Cardiac fibroblast (primary cell): ENCODE measurements around the gene PDE6A.
A peak's percentile ranks its signal among the peaks of the same experiment; 100 is the strongest.

ENCODE experiments used
- DNase-seq, 2 donors: peaks; one replicate each; pipeline versions ENCODE4 v3.0.0 to v3.0.0-alpha.2; 2010; ENCODE audit warnings: low read depth in 2 of 2
- H3K4me3 ChIP-seq, 2 donors: replicated peaks in 1 of 2; 1 replicate in 1 of 2; 2 replicates in 1 of 2; pipeline ENCODE4 v1.5.1; 2011; ENCODE audit warnings: low read depth in 2 of 2, low read length in 2 of 2, mild to moderate bottlenecking in 2 of 2, moderate library complexity in 1 of 2
- TF ChIP-seq, protein P1 (sequence below): IDR thresholded peaks from one replicate; pipeline ENCODE4 v1.5.1; 2011; ENCODE audit warnings: low read depth, mild to moderate bottlenecking, low read length, inconsistent platforms

The PDE6A gene

DNA sequence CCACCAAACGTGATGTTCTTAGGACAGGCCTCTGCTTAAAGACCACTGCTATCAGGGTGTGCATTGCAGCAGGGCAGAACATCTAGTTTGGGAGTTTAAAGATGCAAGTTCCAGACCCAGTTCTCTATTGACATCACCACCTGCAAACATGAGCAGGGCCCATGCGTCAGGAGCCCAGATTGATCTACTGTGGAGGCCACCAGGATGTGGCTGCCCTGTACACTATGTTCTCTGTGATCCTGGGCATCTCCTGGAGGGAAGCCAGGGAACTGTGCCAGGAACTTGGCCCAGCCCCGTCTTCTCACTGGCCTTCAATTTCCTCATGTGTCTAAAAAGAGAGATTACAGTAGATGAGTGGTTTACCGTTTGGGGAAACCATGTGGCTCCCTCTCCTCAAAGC, 87.1 kb downstream of the PDE6A start:
- TF ChIP-seq, protein P1, sequence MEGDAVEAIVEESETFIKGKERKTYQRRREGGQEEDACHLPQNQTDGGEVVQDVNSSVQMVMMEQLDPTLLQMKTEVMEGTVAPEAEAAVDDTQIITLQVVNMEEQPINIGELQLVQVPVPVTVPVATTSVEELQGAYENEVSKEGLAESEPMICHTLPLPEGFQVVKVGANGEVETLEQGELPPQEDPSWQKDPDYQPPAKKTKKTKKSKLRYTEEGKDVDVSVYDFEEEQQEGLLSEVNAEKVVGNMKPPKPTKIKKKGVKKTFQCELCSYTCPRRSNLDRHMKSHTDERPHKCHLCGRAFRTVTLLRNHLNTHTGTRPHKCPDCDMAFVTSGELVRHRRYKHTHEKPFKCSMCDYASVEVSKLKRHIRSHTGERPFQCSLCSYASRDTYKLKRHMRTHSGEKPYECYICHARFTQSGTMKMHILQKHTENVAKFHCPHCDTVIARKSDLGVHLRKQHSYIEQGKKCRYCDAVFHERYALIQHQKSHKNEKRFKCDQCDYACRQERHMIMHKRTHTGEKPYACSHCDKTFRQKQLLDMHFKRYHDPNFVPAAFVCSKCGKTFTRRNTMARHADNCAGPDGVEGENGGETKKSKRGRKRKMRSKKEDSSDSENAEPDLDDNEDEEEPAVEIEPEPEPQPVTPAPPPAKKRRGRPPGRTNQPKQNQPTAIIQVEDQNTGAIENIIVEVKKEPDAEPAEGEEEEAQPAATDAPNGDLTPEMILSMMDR, result no peak
- no peak overlapping the region for H3K4me3 ChIP-seq
- peak; percentile 82 to 86 for DNase-seq

DNA sequence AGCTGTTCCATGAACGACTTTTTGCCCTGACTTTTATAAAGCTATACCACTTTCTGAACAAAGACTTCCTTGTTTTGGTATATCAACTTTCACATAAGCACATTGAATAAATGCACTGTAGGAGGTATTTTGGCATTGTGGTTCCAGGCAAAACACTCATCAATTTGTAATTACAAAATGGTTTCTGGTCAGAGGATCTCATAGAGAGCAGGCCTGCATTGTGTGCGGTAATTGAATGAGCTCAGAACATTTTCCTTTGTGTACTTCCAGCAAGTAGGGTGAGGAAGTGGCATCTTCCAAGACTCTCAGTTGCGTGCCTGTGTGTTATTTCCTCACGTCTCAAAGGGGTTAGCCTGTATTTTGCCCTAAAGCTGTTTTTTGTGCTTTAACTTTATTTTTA, 89.2 kb downstream of the PDE6A start:
- TF ChIP-seq, protein P1, result no peak
- no peak overlapping the region for H3K4me3 ChIP-seq
- DNase-seq, result no peak

DNA sequence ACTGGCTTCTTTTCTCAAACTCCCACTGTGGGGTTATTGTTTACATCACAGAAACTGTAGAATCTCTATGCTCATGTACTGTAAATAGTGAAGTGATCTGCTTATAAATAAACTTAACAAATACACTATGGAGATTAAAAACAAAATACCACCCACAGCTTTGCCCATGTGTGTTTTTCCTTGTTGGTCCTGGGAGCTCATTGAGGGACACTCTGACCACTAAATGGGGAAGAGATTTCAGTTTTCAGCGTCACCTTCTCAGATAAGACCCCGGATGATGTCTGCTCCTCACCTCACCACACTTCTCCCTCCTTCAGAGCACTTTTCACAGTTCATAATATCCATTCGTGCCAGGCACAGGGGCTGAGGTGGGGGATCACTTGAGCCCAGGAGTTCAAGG, 89.7 kb downstream of the PDE6A start:
- TF ChIP-seq, protein P1, result no peak
- no peak overlapping the region for H3K4me3 ChIP-seq
- no peak for DNase-seq

DNA sequence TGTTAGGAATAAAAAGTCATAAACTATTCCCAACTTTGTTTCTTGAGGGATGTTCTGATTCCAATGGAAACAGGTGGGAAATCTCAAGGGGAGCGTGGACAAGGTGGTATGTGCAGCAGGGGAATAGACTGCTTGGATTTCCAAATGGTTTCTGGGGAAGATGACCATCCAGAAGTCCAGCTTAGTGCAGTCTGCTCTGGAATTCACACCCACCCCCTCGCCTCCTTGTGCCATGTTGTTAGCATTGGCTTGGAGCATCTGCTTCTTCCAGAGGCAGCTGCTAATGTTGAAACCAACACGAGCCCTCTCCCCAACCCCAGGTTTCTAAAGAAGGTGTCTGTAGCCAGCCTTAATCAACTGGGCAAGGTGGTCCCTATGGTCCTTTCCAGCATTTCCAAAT, 90.9 kb downstream of the PDE6A start:
- no peak overlapping the region for H3K4me3 ChIP-seq
- TF ChIP-seq, protein P1, result no peak
- DNase-seq, result no peak

DNA sequence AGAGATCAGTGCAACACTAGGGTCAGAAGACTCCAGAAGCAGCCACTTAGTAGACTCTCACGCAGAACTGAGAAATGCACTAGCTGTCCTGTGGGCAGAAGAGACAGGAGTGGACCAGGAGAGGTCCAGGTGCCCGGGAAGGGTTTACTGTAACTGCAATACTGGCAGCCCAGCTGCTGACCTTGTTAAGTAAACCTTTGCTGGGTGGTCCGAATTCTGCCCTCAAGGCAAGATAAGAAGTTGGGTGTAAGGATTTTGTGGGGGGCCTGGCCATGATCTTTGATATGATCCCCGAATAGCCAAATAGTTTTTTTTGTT, 91.3 kb downstream of the PDE6A start:
- TF ChIP-seq, protein P1, result no peak
- H3K4me3 ChIP-seq, result no peak overlapping the region
- DNase-seq, result no peak

DNA sequence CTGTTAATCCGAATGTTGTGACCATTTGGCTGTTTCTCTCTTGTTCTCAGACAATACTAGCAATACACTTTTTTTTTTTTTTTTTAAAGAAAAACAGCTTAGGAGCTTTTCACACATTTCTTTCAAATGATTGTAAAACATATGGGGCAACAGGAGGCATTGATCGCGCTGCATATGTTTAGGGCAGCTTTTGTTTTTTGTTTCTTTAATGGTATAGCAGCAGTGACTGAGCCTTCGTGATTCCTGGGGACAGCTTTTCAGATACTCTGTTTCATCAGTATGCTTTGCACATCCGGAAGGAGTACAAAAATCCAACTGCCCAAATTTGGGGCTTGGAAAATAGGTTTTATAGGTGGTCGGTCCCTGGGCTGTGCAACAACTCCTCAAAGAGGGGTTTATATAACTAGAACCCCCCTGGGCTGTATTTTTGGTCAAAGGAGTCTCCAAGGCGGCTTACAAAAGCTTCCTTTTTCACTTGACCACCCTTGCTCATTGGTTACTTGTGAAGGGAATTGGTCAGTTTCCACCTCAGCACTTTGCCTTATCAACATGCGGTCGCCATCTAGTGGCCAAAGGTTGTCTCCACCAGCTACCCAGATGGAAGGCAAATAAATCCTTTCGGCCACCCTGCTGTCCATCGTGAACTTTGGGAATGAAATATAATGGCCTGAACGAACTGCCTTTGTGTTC, 91.8 kb downstream of the PDE6A start:
- TF ChIP-seq, protein P1, result peak; percentile 91
- DNase-seq, result peak; percentile 86 to 87
- H3K4me3 ChIP-seq, result no peak overlapping the region

DNA sequence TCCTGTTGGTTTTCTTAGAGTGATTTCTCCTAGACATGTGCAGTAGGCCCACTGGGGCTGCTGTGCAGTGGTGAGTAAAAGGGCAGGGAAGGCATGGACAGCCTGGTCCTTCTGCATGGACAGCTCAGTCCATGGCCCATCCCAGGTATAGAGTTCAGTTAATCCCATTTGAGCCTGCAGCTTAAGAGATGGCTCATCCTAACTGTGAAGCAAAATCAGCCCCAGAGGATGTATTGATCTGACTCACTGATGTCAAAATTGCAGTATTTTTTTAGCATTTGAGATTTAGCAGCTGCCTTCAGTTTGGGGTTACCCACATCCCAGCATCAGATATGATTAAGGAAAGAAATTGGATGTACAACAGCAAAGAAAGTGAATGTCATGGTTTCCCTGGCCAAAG, 93.4 kb downstream of the PDE6A start:
- DNase-seq, result no peak
- TF ChIP-seq, protein P1, result no peak
- H3K4me3 ChIP-seq, result no peak overlapping the region
